ENCODE results near the gene DGKE.

Gene DGKE

GRCh38 chr17:56892333-56892732 lies 58.4 kb downstream of the DGKE start:
- DNase-seq, result no peak

GRCh38 chr17:56893503-56893902 lies 59.6 kb downstream of the DGKE start:
- DNase-seq, result no peak

GRCh38 chr17:56894859-56895455 lies 61.0 kb downstream of the DGKE start:
- DNase-seq, result no peak

- no peak for DNase-seq
These were observed 62.4 kb downstream of the DGKE start for GRCh38 chr17:56896217-56896967.

GRCh38 chr17:56896968-56897359 lies 63.0 kb downstream of the DGKE start:
- no peak for DNase-seq

GRCh38 chr17:56897646-56898424 lies 63.9 kb downstream of the DGKE start:
- DNase-seq, result no peak

GRCh38 chr17:56898874-56899273 lies 64.9 kb downstream of the DGKE start:
- DNase-seq, result no peak

- no peak for DNase-seq
These were observed 65.5 kb downstream of the DGKE start for GRCh38 chr17:56899403-56899802.

DNA sequence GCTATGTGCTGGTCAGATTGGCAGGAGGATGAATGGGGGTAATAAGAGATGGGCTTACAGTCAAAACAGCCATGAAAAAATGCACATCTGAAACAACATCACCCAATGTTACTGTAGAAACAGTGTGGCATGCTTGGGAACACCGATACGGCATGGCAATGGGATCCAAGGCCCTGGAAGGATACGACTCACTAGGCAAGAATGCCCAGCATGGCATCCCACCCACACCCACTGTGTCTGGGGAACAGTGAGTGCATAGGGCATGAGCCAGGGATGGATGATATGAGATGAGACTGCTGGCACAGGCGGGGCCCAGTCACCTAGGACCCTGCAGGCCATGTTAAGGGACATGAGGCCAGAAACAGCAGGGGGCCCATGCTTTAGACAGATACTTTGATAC lies 68.4 kb downstream of the DGKE start:
- DNase-seq, result no peak

- no peak for DNase-seq
These were observed 69.6 kb downstream of the DGKE start for GRCh38 chr17:56903560-56903959.

GRCh38 chr17:56908001-56908542 lies 74.1 kb downstream of the DGKE start:
- DNase-seq, result no peak

- DNase-seq, result no peak
These were observed 76.0 kb downstream of the DGKE start for GRCh38 chr17:56909742-56910508.

DNA sequence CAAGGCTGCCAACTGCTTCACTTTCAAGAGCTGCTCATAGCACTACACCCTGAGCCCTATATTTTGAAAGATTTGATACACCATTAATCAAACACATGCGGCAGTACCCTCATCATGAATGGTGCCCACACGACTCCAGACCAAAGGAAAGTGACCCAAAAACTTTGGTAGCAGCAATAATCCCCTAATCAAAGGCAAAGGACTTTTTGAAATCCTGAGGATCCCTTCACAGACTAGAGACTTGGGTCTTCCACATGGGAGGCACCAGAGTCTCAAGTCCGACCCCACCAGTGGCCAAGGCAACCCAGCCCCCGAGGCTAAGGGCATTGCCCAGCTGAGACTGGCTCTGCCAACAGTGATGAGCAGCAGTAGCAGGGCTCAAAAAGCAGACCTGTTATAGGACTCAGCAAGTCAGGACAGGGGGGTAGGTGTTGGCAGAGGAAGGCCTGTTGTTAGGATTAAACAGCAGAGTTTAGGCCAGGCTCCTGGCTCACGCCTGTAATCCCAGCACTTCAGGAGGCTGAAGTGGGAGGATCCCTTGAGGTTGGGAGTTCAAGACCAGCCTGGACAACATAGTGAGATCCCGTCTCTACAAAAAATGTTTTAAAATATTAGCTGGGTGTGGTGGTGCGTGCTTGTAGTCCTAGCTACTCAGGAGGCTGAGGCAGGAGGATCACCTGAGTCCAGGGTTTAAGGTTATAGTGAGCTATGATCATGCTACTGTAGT lies 76.7 kb downstream of the DGKE start:
- DNase-seq, result no peak

- DNase-seq, result no peak
These were observed 78.4 kb downstream of the DGKE start for GRCh38 chr17:56912105-56912999.

DNA sequence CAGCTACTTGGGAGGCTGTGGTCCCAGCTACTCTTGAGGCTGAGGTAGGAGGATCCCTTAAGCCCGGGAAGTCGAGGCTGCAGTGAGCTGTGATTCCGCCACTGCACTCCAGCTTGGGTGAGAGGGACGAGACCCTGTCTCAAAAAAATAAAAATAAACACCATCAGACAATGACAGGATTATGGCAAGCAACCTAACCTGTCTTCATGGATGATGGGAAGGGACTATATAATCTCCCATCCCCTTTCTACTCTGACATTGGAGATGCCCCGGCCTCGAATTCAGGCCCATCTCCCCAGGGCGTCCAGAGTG lies 79.0 kb downstream of the DGKE start:
- no peak for DNase-seq

DNA sequence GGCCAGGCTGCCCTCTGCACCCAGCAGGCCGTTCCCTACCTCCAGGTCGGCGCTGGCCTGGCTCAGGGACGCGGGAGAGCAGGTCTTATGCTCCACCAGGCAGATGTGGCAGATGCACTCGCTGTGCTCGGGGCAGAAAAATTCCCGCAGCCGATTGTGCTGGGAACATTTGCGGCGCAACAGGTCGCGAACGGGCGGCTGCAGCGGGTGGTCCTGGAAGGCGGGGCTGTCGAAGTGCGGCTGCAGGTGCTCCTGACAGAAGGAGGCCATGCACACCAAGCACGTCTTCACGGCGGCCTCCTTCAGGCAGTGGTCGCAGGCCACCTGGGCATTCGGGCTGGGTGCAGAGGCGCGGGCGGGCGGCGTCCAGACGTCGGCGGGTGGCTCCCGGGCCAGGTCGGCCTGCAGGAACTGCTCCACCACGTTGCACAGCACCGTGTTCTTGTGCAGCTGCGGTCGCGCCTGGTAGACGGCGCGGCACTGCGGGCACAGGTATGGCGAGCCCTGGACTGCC lies 79.5 kb downstream of the DGKE start:
- peak; percentile 56 for DNase-seq

GRCh38 chr17:56913867-56914580 lies 80.1 kb downstream of the DGKE start, which contains the start of gene TRIM25:
Gene TRIM25 (minus strand): TSS chr17:56914049. CDS start chr17:56913988, 61 bp downstream.
- DNase-seq, result peak; percentile 92

- no peak for DNase-seq
These were observed 80.8 kb downstream of the DGKE start for GRCh38 chr17:56914581-56915273.

- DNase-seq, result no peak
These were observed 83.8 kb downstream of the DGKE start for GRCh38 chr17:56917559-56918296.

Measured in left hindlimb (tissue), 1 donor.